GM18526 (cell line): ENCODE data around the gene OTUD5.

Source experiments
- POLR2A ChIP-seq: IDR thresholded peaks from 3 replicates; pipeline ENCODE4 v1.6.1; 2011; ENCODE audit not compliant: insufficient read length; ENCODE audit errors: extremely low read depth

The OTUD5 gene

DNA sequence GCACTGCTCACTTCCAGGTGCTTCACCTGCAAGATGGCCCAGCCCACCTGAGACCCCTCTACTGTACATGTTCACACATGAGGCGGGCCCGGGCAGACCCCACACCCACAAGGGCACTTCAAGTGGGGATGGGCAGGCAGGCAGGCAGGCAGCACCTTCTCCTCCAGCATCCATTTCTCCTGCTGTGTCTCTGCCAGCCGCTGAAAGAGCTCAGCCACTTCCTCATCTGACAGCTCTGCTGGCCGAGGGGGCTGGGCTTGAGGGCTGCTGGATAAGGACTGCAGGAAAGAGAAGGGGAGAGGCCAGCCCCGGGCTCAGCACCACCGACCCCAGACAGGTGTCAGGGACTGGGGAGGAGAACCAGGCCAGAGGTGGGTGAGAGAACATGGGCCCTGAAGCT lies 18.7 kb upstream of the OTUD5 start:
- no peak for TF ChIP-seq POLR2A

DNA sequence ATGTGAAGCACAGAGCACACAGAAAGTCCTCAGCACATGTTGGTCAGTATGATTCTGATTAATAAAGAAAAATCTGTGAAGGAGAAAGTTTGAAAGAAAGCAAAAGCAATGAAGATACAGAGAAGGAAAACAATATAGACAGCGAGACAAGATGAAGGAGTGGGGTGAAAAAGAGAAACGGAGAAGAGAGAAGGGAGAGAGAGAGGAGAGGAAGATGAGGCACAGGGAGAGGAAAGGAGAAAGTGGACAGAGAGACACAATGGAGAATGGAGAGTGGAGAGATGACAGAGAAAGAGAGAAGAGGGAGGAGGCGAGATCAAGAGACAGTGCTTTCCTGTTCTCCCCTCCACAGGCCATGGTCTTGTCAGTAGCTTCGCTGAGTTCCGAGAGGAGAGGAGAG lies 18.1 kb upstream of the OTUD5 start:
- TF ChIP-seq POLR2A: no peak

DNA sequence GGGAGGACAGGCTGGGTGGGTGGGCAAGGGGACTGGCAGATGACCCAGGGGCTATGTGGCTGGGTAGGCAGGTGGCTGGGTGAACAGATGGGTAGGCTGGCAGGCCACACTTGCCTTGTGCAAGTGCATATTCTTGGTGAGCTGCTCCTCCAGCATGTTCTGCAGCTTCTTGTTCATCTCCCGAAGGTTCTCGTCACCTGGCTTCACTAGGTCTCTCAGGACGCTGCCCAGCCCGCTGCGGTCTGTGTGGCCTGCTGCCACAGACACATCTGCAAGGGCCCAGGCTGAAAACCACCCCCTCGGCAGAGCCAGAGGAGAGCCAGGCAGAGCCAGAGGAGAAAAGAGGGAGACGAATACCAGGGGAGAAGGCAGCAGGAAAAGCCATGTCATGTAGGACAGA lies 17.6 kb upstream of the OTUD5 start:
- TF ChIP-seq POLR2A: no peak

DNA sequence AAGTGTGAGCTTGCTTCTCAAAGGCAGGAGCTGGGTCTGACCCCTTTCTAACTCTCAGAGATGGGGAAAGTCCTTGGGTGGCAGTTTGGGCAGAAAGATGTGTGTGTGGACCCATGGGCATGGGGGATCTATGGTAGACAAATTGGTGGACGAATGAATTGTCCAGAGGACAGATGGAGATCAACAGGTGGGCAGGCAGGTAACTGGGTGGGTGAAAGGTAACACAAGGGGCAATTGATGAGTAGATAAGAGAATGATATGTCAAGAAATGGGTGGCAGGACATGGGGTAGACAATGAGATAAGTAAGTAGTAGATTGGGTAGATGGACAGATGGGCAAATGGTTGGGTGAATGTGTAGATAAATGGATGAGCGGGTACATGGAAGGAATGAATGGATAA lies 17.2 kb upstream of the OTUD5 start:
- no peak for TF ChIP-seq POLR2A

DNA sequence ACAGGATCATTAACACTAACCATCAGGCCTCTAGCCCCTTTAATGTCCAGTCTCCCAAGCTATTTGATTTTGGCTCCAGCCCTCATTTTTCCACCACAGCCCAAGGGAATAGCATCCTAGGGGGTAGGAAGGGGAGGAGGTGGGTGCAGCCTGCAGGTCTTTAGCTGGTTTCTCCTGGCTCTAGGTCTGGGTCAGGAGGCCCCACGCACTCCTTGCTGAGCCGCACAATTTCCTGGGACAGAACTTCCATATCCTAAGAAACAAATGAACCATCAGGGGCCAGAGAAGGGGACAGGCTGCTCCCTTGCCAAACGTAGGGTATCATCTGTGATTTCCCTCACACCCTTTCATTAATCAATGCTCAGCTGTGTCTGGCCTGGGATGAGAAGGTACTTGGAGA lies 16.6 kb upstream of the OTUD5 start:
- no peak for TF ChIP-seq POLR2A

DNA sequence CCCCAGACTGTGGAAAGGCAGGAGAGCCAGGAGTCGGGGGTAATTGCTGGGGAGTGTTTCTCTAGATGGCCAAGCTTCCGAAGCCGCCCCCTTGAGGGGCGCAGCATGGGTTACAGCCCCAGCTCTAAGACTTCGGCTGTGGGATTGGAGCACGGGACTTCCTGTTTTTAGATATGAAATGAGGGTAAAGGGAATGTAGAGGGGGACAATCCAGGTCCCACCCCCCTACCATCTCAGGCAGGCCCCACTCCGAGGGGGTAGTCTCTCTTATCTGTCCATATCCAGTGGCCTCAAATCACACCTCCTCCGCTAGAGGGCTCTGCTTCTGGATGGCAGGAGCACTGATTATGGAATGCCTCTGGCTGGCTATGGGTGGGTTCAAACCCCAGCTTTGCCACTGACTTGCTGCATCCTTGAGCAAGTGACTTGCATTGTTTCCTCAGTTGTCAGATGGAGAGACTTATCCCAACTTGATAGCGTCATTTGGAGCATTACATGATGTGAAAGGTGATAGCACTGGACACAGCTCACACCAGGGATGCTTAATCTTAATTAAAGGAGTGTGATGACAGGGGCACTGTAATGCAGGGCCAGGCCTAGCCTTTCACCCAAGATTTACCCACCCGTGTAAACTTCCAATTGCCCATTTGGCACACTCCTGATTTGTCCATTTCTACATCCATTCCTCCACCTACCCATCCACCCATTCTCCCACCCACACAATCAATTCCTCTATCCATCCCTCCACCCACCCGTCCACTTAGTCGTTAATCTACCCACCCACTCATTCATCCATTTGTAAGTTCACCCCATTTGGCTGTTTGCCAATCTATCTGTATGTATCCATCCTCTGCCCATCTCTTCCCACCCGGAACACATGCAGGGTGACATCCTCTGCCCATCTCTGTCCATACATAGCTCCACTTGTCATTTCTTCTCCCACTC lies 15.1 kb upstream of the OTUD5 start:
- TF ChIP-seq POLR2A: no peak

DNA sequence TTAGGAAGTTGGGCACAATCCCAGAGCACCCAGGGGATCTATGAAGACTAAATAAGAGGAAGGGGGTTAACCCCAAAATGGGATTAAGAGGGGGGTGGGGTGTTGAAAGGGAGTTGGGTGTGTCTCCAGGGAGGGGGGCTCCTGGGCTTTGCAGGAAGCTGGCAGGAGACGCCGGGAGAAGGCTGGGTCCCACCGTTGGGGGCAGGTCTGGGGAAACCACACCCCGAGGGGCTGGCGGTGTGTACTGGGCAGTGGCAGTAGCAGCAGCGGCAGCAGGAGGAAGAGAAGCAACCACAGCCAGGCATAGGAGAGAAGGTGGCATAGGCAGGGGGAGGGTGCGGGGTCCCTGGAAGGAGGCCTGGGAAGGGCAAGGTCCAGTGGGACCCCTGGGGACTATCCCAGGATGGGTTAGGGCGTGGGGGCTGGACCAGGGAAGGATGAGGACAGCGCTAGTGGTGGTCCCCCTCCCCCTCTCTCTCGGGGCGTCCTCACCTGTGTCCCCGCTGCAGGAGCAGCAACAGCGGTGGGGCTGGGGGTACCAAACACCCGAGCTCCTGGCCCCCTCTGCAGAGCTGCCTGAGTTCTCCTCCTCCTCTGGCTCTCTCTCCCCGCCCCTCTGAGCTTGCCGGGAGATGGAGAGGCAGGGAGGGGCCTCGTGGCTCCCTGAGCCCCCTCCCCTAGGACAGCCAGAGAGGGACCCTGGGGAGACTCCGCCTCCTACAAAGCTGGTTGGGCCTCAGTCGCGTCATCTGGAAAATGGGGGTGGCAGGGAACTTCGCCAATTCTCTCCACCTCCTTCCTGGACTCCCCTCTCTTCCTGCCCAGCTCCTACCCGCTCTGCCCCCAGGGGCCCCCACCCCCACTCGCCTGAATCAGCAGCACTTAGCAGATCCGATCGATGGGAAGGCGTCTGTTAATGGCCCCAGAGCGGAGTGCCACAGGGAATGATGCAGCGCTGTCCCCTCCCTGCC lies 14.1 kb upstream of the OTUD5 start, which contains the start of gene KCND1:
Gene KCND1 (minus strand): TSS at position 596 of the 971 bp plus-strand sequence. CDS start 1,573 bp downstream, outside the sequence.
- no peak for TF ChIP-seq POLR2A

DNA sequence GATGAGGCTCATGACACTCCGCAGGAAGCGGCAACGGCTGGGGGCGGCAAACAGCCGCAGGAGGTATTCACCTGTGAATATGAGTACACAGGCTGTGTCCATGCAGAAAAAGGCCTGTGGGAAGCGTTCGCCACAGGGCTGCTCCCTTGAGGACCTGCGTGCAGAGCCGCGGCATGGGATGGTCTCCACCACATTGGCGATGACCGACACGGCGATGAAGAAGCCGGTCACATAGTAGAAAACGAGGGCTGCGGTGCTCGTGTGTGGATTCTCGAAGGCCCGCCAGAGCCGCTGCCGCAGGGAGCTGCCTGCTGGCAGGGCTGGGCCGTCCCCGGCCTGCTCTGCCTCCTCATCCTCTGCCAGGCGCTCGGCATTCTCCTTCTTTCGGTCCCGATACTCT lies 12.1 kb upstream of the OTUD5 start:
- no peak for TF ChIP-seq POLR2A

DNA sequence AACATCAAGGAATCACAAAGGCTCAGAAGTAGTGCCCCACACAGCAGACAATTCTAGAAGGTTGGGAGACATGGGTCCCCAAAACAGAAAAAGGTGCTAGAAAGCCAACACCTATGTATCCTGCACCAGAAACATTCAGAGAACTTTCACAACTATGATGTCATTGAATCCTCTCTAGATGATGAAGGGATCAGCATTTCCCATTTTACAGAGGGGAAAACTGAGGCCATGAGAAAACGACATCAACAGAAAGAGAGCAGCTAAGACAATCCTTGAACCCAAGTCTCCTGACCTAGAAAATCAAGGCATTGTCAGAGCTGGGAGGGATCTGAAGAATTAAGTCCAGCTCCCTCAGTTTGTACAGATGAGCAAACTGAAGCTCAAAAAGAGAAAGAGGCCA lies 11.0 kb upstream of the OTUD5 start:
- no peak for TF ChIP-seq POLR2A

DNA sequence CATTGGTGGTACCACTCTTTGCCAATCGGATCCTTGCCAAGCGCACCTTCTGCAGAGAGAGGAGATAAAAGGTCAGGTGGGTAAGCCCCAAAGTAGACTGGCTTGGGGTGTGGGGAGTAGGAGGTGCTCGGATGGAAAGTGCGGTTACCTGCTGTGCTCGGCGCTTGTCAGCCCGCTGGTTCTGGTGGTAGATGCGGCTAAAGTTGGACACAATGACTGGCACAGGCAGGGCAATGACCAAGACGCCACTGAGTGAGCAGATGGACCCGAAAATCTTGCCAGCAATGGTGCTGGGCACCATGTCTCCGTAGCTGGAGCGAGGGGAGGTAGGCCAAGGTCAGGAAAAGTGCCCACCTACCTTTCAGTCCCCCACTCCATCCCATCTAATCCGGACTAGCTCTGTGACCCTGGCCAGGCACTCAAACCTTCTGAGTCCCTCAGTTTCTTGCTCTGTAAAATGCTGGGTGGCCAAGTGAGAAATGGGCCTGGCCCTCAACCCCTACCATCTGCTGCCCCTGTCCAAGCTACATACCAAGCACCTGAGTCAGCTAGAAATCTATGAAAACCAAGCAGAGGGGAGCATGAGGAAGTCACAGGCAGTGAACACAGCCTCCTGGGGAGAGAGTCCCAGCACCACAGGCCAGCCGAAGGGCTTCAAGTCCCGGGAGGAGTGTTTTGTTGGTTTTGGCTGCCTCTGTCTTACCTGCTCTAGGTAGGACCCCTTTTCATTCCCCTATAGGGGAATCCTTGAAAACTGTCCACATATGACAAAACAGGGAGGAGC lies 9.6 kb upstream of the OTUD5 start:
- TF ChIP-seq POLR2A: no peak

DNA sequence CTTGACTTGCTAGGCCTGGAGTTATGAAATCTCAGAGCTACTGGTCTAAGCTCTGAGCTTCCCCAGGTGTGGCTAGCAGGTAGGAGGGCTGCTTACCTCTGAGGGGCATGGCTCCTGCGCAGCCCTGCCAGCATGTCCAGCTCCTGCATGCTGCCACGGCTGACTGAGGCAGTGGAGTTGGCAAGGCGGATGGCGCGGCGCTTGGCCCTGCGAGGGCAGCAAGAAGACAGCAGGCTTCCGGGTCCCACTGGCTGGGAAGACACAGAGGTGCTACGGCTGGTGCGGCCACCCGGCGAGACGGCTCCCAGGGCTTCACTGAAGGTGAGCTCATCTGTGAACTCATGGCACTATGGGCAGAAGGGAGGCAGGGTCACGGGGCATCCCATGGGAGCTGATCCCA lies 8.6 kb upstream of the OTUD5 start:
- no peak for TF ChIP-seq POLR2A

DNA sequence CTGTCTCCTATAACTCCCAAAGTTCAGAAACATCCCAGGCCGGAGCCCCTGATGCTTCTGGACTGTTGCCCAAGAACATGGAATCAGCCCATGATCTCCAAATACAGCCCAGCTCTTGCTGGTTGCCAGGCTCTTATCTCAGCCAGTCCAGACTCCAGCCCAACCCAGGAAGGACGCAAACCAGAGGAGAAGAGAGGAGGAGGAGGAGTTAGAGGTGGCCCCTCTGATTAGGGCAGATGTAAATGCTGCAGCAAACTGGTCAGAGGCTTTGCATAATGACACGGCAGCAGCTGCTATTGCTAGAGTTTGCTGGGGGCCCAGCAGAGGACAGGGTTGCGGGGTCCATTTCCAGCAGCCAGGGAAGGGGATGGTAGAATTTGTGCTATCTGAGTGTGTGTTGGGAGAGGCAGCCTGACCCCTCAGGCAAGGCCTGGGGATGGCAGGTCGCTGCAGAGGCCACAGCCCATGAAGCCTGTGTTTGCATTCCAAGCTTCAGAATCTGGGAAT lies 4.2 kb upstream of the OTUD5 start:
- no peak for TF ChIP-seq POLR2A

DNA sequence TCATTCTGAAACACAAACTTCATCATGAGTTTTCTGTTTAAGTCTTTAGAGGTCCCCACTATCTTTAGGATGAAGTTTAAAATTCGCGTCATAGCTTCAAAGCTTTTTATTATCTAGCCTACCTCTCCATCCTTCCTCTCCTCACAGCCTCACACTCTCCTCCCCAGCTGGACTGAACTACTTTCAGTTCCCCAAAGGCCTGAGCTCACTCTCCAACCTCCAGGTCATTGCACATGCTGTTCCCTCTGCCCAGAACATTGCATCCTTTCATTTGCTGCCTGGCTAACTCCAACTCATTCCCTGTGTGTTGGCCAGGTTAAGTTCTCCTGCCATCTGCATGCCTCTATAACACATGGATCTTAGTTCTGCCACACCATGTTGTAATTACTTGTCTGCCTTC lies 2.9 kb upstream of the OTUD5 start:
- no peak for TF ChIP-seq POLR2A

DNA sequence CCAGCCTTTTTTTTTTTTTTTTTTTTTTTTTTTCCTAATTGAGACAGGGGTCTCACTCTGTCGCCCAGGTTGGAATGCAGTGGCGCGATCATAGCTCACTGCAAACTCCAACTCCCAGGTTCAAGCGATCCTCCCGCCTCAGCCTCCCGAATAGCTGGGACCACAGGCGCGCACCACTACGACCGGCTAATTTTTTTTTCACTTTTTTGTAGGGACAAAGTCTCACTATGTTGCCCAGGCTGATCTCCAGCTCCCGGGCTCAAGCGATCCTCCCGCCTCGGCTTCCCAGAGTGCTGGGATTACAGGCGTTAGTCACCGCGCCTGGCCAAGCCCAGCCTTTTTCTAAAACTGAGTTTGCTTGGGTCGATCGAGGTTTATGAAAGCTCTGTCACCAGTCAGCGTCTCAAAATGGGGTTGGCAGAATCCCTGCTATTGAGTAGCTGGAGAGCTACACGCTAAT lies 1.3 kb upstream of the OTUD5 start:
- no peak for TF ChIP-seq POLR2A
